Fibroblast of skin of abdomen (primary cell): ENCODE measurements around the gene DGKK.
"Not testable (repeated sequence)": the region's sequence is repeated elsewhere in the genome, so short reads cannot be mapped to it uniquely, and the experiment has no call there.

ENCODE experiments used
- DNase-seq: peaks from one replicate; pipeline ENCODE4 v3.0.0-alpha.2; 2013

DGKK gene

GRCh38 chrX:50428174-50428573 lies 42.5 kb downstream of the DGKK start:
- no peak for DNase-seq

GRCh38 chrX:50407976-50408375 lies 62.6 kb downstream of the DGKK start:
- no peak for DNase-seq

- DNase-seq, result no peak
These were observed 66.7 kb downstream of the DGKK start for GRCh38 chrX:50403903-50404302.

- no peak for DNase-seq
These were observed 67.7 kb downstream of the DGKK start for GRCh38 chrX:50402886-50403285.

- no peak for DNase-seq
These were observed 76.7 kb downstream of the DGKK start for GRCh38 chrX:50393902-50394301.

- DNase-seq, result no peak
These were observed 84.1 kb downstream of the DGKK start for GRCh38 chrX:50386520-50386919.

- DNase-seq, result no peak
These were observed 88.8 kb downstream of the DGKK start for GRCh38 chrX:50381729-50382415.

- no peak for DNase-seq
These were observed 95.0 kb downstream of the DGKK start for GRCh38 chrX:50375481-50376267.

GRCh38 chrX:50372966-50373365 lies 97.7 kb downstream of the DGKK start:
- DNase-seq, result no peak

GRCh38 chrX:50343917-50344316 lies 126.7 kb downstream of the DGKK start:
- DNase-seq, result no peak

- DNase-seq, result no peak
These were observed 137.3 kb downstream of the DGKK start for GRCh38 chrX:50333308-50333707.

- DNase-seq, result not testable (repeated sequence)
These were observed 138.0 kb downstream of the DGKK start for GRCh38 chrX:50332668-50333067.

GRCh38 chrX:50327235-50327634 lies 143.4 kb downstream of the DGKK start:
- DNase-seq, result no peak
